GM19193 (cell line): ENCODE results near the gene F13B.

ENCODE experiments used
- POLR2A ChIP-seq: IDR thresholded peaks from 4 replicates; pipeline ENCODE4 v1.6.1; 2011; ENCODE audit not compliant: insufficient read depth, insufficient read length; ENCODE audit errors: extremely low read depth

Gene F13B

GRCh38 chr1:197066277-197066676 lies 783 bp downstream of the F13B start:
- TF ChIP-seq POLR2A = no peak

GRCh38 chr1:197065559-197065958 lies 1.5 kb downstream of the F13B start:
- no peak for TF ChIP-seq POLR2A

GRCh38 chr1:197063212-197063611 lies 3.8 kb downstream of the F13B start:
- TF ChIP-seq POLR2A = no peak

- TF ChIP-seq POLR2A = no peak
Measured at GRCh38 chr1:197062692-197063091, 4.4 kb downstream of the F13B start.

GRCh38 chr1:197049100-197049499 lies 18.0 kb downstream of the F13B start:
- no peak for TF ChIP-seq POLR2A

GRCh38 chr1:197042676-197043341 lies 24.3 kb downstream of the F13B start:
- TF ChIP-seq POLR2A = no peak

GRCh38 chr1:197041486-197042353 lies 25.3 kb downstream of the F13B start:
- no peak for TF ChIP-seq POLR2A

GRCh38 chr1:197036861-197037260 lies 30.2 kb downstream of the F13B start:
- TF ChIP-seq POLR2A = no peak

GRCh38 chr1:197029749-197030148 lies 37.3 kb downstream of the F13B start:
- TF ChIP-seq POLR2A = no peak

- TF ChIP-seq POLR2A = no peak
Measured at GRCh38 chr1:197027359-197027758, 39.7 kb downstream of the F13B start.

GRCh38 chr1:197024460-197024859 lies 42.6 kb downstream of the F13B start:
- no peak for TF ChIP-seq POLR2A

- no peak for TF ChIP-seq POLR2A
Measured at GRCh38 chr1:197021716-197022115, 45.3 kb downstream of the F13B start.

GRCh38 chr1:197017558-197018146 lies 49.4 kb downstream of the F13B start:
- TF ChIP-seq POLR2A = no peak

- no peak for TF ChIP-seq POLR2A
Measured at GRCh38 chr1:197016751-197017150, 50.3 kb downstream of the F13B start.

GRCh38 chr1:197013234-197013633 lies 53.8 kb downstream of the F13B start:
- TF ChIP-seq POLR2A = no peak

- no peak for TF ChIP-seq POLR2A
Measured at GRCh38 chr1:197011614-197012013, 55.4 kb downstream of the F13B start.
